ENCODE results near the gene ING3.

The ING3 gene

GRCh38 chr7:120941856-120942255, 8.7 kb upstream of the ING3 start:
- Mint-ChIP-seq H3K27me3 (peaks cover 8% of the 10 kb centered on the region), H3K4me3 (no peak overlapping the region), H3K9me3 (no peaks in the 10 kb centered on the region), H3K4me1 (no peaks in the 10 kb centered on the region), H3K27ac (no peak overlapping the region)
- DNase-seq (no peak), ATAC-seq (no peak)

GRCh38 chr7:120942861-120943260, 7.7 kb upstream of the ING3 start:
- no peak overlapping the region for H3K4me3 Mint-ChIP-seq
- no peak for ATAC-seq
- H3K9me3 Mint-ChIP-seq, result no peaks in the 10 kb centered on the region
- H3K27ac Mint-ChIP-seq, result no peak overlapping the region
- no peaks in the 10 kb centered on the region for H3K4me1 Mint-ChIP-seq
- DNase-seq, result no peak
- H3K27me3 Mint-ChIP-seq, result peaks cover 8% of the 10 kb centered on the region

- DNase-seq (no peak), ATAC-seq (no peak)
- no peak overlapping the region for H3K4me3 Mint-ChIP-seq
- H3K27ac Mint-ChIP-seq, result no peak overlapping the region
- peaks cover 8% of the 10 kb centered on the region for H3K4me1 Mint-ChIP-seq
- H3K9me3 Mint-ChIP-seq, result no peaks in the 10 kb centered on the region
- H3K27me3 Mint-ChIP-seq, result peaks cover 8% of the 10 kb centered on the region
These were observed 5.6 kb upstream of the ING3 start for GRCh38 chr7:120944826-120945562.

- DNase-seq (no peak), ATAC-seq (no peak)
- Mint-ChIP-seq H3K9me3 (no peaks in the 10 kb centered on the region), H3K27me3 (peaks cover 8% of the 10 kb centered on the region), H3K27ac (no peak overlapping the region), H3K4me3 (peak overlapping the region in 1 of 2 donors; percentile 16), H3K4me1 (peaks cover 15% of the 10 kb centered on the region)
These were observed 2.6 kb upstream of the ING3 start for GRCh38 chr7:120947980-120948379.

GRCh38 chr7:120949393-120949911, 1.1 kb upstream of the ING3 start:
- Mint-ChIP-seq H3K4me1 (peaks cover 15% of the 10 kb centered on the region), H3K9me3 (no peaks in the 10 kb centered on the region), H3K27me3 (peaks cover 8% of the 10 kb centered on the region), H3K27ac (peak overlapping the region in 1 of 2 donors; percentile 79), H3K4me3 (peak overlapping the region; percentile 92 to 98)
- ATAC-seq (no peak), DNase-seq (no peak)

GRCh38 chr7:120949998-120950538, 509 bp upstream of the ING3 start:
- DNase-seq, result no peak
- H3K27me3 Mint-ChIP-seq, result peaks cover 8% of the 10 kb centered on the region
- no peaks in the 10 kb centered on the region for H3K9me3 Mint-ChIP-seq
- H3K4me1 Mint-ChIP-seq, result peaks cover 19% of the 10 kb centered on the region
- H3K4me3 Mint-ChIP-seq, result peak overlapping the region; percentile 92 to 98
- ATAC-seq, result no peak
- peak overlapping the region; percentile 99 to 100 for H3K27ac Mint-ChIP-seq

- peaks cover 4% of the 10 kb centered on the region for H3K27me3 Mint-ChIP-seq
- DNase-seq (no peak), ATAC-seq (no peak)
- H3K4me1 Mint-ChIP-seq, result peaks cover 21% of the 10 kb centered on the region
- peak overlapping the region; percentile 92 to 98 for H3K4me3 Mint-ChIP-seq
- peak overlapping the region; percentile 99 to 100 for H3K27ac Mint-ChIP-seq
- no peaks in the 10 kb centered on the region for H3K9me3 Mint-ChIP-seq
These were observed 727 bp downstream of the ING3 start for GRCh38 chr7:120951309-120951699.

GRCh38 chr7:120951826-120952225, 1.2 kb downstream of the ING3 start:
- H3K27me3 Mint-ChIP-seq, result no peaks in the 10 kb centered on the region
- DNase-seq, result no peak
- H3K4me1 Mint-ChIP-seq, result peaks cover 21% of the 10 kb centered on the region
- ATAC-seq, result no peak
- peak overlapping the region in 1 of 2 donors; percentile 48 for H3K27ac Mint-ChIP-seq
- no peaks in the 10 kb centered on the region for H3K9me3 Mint-ChIP-seq
- peak overlapping the region; percentile 92 to 98 for H3K4me3 Mint-ChIP-seq

- ATAC-seq (no peak), DNase-seq (no peak)
- Mint-ChIP-seq H3K4me3 (no peak overlapping the region), H3K27me3 (no peaks in the 10 kb centered on the region), H3K4me1 (peaks cover 13% of the 10 kb centered on the region), H3K27ac (no peak overlapping the region), H3K9me3 (no peaks in the 10 kb centered on the region)
These were observed 5.1 kb downstream of the ING3 start for GRCh38 chr7:120955577-120956149.

GRCh38 chr7:120959929-120960484, 9.4 kb downstream of the ING3 start:
- H3K4me3 Mint-ChIP-seq, result no peak overlapping the region
- no peak for DNase-seq
- H3K9me3 Mint-ChIP-seq, result no peaks in the 10 kb centered on the region
- H3K27ac Mint-ChIP-seq, result no peak overlapping the region
- no peak for ATAC-seq
- peaks cover 12% of the 10 kb centered on the region for H3K4me1 Mint-ChIP-seq
- no peaks in the 10 kb centered on the region for H3K27me3 Mint-ChIP-seq

- no peaks in the 10 kb centered on the region for H3K27me3 Mint-ChIP-seq
- no peak overlapping the region for H3K27ac Mint-ChIP-seq
- no peaks in the 10 kb centered on the region for H3K9me3 Mint-ChIP-seq
- ATAC-seq (no peak), DNase-seq (no peak)
- H3K4me3 Mint-ChIP-seq, result no peak overlapping the region
- peaks cover 10% of the 10 kb centered on the region for H3K4me1 Mint-ChIP-seq
These were observed 10.1 kb downstream of the ING3 start for GRCh38 chr7:120960714-120961113.

- Mint-ChIP-seq H3K27ac (no peak overlapping the region), H3K9me3 (no peaks in the 10 kb centered on the region), H3K27me3 (no peaks in the 10 kb centered on the region), H3K4me3 (no peak overlapping the region), H3K4me1 (peaks cover 10% of the 10 kb centered on the region)
- ATAC-seq (no peak), DNase-seq (no peak)
These were observed 11.1 kb downstream of the ING3 start for GRCh38 chr7:120961638-120962173.

GRCh38 chr7:120964088-120964487, 13.5 kb downstream of the ING3 start:
- Mint-ChIP-seq H3K4me1 (peaks cover 10% of the 10 kb centered on the region), H3K27ac (no peak overlapping the region), H3K9me3 (no peaks in the 10 kb centered on the region), H3K4me3 (no peak overlapping the region), H3K27me3 (no peaks in the 10 kb centered on the region)
- ATAC-seq (no peak), DNase-seq (no peak)

GRCh38 chr7:120966961-120967360, 16.4 kb downstream of the ING3 start:
- Mint-ChIP-seq H3K4me1 (peaks cover under 1% of the 10 kb centered on the region), H3K27me3 (no peaks in the 10 kb centered on the region), H3K4me3 (no peak overlapping the region), H3K9me3 (no peaks in the 10 kb centered on the region), H3K27ac (no peak overlapping the region)
- DNase-seq (no peak), ATAC-seq (no peak)

- no peak for ATAC-seq
- H3K9me3 Mint-ChIP-seq, result no peaks in the 10 kb centered on the region
- H3K27ac Mint-ChIP-seq, result no peak overlapping the region
- no peak overlapping the region for H3K4me3 Mint-ChIP-seq
- no peak for DNase-seq
- H3K4me1 Mint-ChIP-seq, result no peaks in the 10 kb centered on the region
- H3K27me3 Mint-ChIP-seq, result no peaks in the 10 kb centered on the region
These were observed 23.3 kb downstream of the ING3 start for GRCh38 chr7:120973849-120974248.

All from stimulated activated naive CD8-positive, alpha-beta T cell treated with anti-CD3 and anti-CD28 coated beads, Interleukin-15, amount 100 ng/mL, for 72 hours (primary cell).